Heart left ventricle (tissue), 16 donors: ENCODE measurements around the gene ALPG. TPM values are rescaled to one million over a fixed set of nuclear protein-coding genes. Genes with fewer than 3 reads are reported as not detected.
"Not testable (repeated sequence)": the region's sequence is repeated elsewhere in the genome, so short reads cannot be mapped to it uniquely, and the experiment has no call there.

ENCODE experiments used
- ATAC-seq, 4 donors: fragments of 200-7000 bp; cut with Tn5 transposase; one replicate each; pipeline ENCODE4 v1.9.1; 2020 to 2022; ENCODE audit warnings: moderate library complexity in 4 of 4, mild to moderate bottlenecking in 3 of 4, moderate number of reproducible peaks in 1 of 4
- DNase-seq, 5 donors: peaks; one replicate each; pipeline ENCODE4 v3.0.0-alpha.2; 2020
- H3K27ac ChIP-seq, 12 donors: fragments of 200-600 bp; sonication (generic) in 4 of 12; one replicate each; pipeline versions ENCODE4 v1.5.0 to v1.8.0; 2016 to 2022; ENCODE audit warnings: mild to moderate bottlenecking in 2 of 12
- H3K27me3 ChIP-seq, 9 donors: fragments of 200-600 bp; sonication (generic) in 2 of 9; one replicate each; pipeline versions ENCODE4 v1.5.1 to v1.8.0; 2016 to 2022; ENCODE audit warnings: mild to moderate bottlenecking in 3 of 9
- H3K36me3 ChIP-seq, 9 donors: fragments of 200-600 bp; sonication (generic) in 2 of 9; one replicate each; pipeline versions ENCODE4 v1.5.0 to v1.8.0; 2018 to 2022; ENCODE audit warnings: mild to moderate bottlenecking in 2 of 9
- H3K4me1 ChIP-seq, 12 donors: fragments of 200-600 bp; sonication (generic) in 4 of 12; one replicate each; pipeline versions ENCODE4 v1.5.0 to v1.8.0; 2016 to 2022; ENCODE audit warnings: mild to moderate bottlenecking in 3 of 12
- H3K4me3 ChIP-seq, 12 donors: fragments of 200-600 bp; sonication (generic) in 4 of 12; one replicate each; pipeline versions ENCODE4 v1.5.0 to v1.8.0; 2017 to 2022; ENCODE audit warnings: mild to moderate bottlenecking in 9 of 12, moderate library complexity in 4 of 12
- H3K9me3 ChIP-seq, 12 donors: fragments of 200-600 bp; sonication (generic) in 4 of 12; one replicate each; pipeline versions ENCODE4 v1.5.0 to v1.8.0; 2016 to 2022; ENCODE audit warnings: mild to moderate bottlenecking in 1 of 12
- POLR2A ChIP-seq, 2 donors: fragments of 450-650 bp; IDR thresholded peaks; one replicate each; pipeline ENCODE4 v1.6.1; 2017; ENCODE audit warnings: antibody characterized with exemption in 2 of 2, mild to moderate bottlenecking in 2 of 2, moderate library complexity in 2 of 2
- WGBS, 4 donors: extraction: QIAGEN DNeasy Blood & Tissue Kit in 2 of 4; methylation state at CpG; one replicate each; pipeline versions ENCODE4 v1.1.5 to v1.1.7; 2013 to 2018; 5-methylcytosine and 5-hydroxymethylcytosine counted together
- intact Hi-C, 10 donors: fragments of 100-400 bp; cut with DNase I; formaldehyde crosslinking; loops; one replicate each; pipeline versions ENCODE4 v1.11.1 to v1.14.2; 2022
- polyA plus RNA-seq, 2 donors: library from polyadenylated mRNA; stranded (reverse); fragments of 200-250 nt; gene quantifications; one replicate each; pipeline ENCODE4 v1.2.3, GENCODE V29; 2013
- total RNA-seq, 9 donors: library from RNA; depleted of rRNA in 2 of 9; stranded (reverse); fragments of >200 nt in 2 of 9; fragmentation: NEBNext Ultra II Directional in 3 of 9; extraction: Animal tissue kit (Norgen Biotek cat#: 25700) in 3 of 9; gene quantifications; one replicate each; pipeline versions ENCODE4 v1.1.0 to v1.2.4, GENCODE V29; 2016 to 2023
- TF ChIP-seq, protein P1 (sequence below), 12 donors: fragments of 200-600 bp; sonication (generic) in 4 of 12; IDR thresholded peaks; one replicate each; pipeline versions ENCODE4 v1.5.0 to v1.8.0; 2018 to 2022; ENCODE audit warnings: antibody characterized with exemption in 12 of 12, mild to moderate bottlenecking in 5 of 12
- donor health status: ischemic (EF 13 %, LVEDD 7.1; RV severe dilation, severe dysfunction).
- donor health status: healthy with polysubstance abuse.
- donor health status: DM: no; HTN: yes; CAD: no.
- donor health status: DM: no; HTN: no; CAD: no.
- donor health status: ischemic (EF 25% LVEDD 6.9; RV normal size, moderate dysfunction).
- donor health status: ischemic (EF 25% LVEDD 5.7; RV mildly dilated, moderate dysfunction).
- donor health status: healthy.
- donor health status: DM: yes; HTN: yes; CAD: no.
- donor health status: ischemic (EF 35%, LVEDD 5.7; RV mildly dilated, moderate dysfunction).
- donor health status: nonischemic (EF 11% LVEDD 7.7; RV severe dilation, severe dysfunction).
- donor health status: DM: yes; HTN: yes; CAD: no.
- donor health status: PGD.
- donor health status: ischemic (EF 29% LVEDD 5.4; RV normal size, mild dysfunction).
- donor health status: nonischemic (EF 23%, LVEDD 6.1; RV moderate dilation, normal function).

The ALPG gene
- total and polyA plus RNA-seq, 11 donors = not detected

GRCh38 chr2:232420463-232421188 lies 14.0 kb downstream of the ALPG start:
- Histone ChIP-seq H3K27me3 (peaks cover 33 to 89% (median 56%) of the 10 kb centered on the region in 9 donors), H3K4me3 (peak overlapping the region in 8 of 12 donors; percentile 7 to 37 (median 16))
- ATAC-seq = peak in 1 of 4 donors; percentile 29

DNA sequence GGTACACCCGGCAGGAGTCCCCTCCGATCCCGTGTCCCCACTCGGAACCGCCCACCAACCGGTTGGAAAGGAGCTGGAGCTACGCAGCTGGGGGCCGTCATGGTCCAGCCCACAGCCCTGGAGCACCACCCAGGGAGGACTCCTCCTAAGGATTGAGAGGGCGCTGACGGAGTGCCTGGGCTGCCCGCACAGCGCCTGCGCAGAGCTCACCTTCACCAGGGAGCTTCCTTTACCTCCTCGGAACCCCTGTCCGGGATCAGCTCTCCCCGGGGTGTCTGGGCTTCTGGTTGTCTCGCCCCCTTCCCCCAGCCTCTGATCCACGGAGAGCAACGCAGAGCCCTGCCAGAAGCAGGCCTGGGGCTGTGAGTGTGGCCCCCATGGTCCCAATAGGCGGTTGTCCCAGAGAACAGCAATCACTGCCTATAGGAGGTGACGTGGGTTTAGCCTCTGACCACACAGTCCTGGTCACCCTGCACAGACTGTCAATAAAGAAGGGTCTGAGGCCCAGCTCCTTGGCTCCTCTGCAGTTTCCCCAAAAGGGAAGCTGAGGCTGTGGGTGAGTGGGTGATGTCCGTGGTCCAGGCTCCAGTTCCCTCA lies 14.6 kb downstream of the ALPG start:
- TF ChIP-seq, protein P1, sequence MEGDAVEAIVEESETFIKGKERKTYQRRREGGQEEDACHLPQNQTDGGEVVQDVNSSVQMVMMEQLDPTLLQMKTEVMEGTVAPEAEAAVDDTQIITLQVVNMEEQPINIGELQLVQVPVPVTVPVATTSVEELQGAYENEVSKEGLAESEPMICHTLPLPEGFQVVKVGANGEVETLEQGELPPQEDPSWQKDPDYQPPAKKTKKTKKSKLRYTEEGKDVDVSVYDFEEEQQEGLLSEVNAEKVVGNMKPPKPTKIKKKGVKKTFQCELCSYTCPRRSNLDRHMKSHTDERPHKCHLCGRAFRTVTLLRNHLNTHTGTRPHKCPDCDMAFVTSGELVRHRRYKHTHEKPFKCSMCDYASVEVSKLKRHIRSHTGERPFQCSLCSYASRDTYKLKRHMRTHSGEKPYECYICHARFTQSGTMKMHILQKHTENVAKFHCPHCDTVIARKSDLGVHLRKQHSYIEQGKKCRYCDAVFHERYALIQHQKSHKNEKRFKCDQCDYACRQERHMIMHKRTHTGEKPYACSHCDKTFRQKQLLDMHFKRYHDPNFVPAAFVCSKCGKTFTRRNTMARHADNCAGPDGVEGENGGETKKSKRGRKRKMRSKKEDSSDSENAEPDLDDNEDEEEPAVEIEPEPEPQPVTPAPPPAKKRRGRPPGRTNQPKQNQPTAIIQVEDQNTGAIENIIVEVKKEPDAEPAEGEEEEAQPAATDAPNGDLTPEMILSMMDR (IDR thresholded peaks at IDR 0.05) = no peak
- TF ChIP-seq POLR2A (IDR thresholded peaks at IDR 0.05) = no peak
- no peak for DNase-seq
- WGBS, 4 donors = 18 to 47% (median 19%) methylated on average over 6 to 22 of the region's 22 CpGs
- peaks cover 33 to 83% (median 50%) of the 10 kb centered on the region in 9 donors for H3K27me3 ChIP-seq
- H3K27ac ChIP-seq = no peak overlapping the region
- no peak for ATAC-seq
- peaks cover 0 to 11% (median 0%) of the 10 kb centered on the region in 12 donors for H3K9me3 ChIP-seq
- peaks cover 0 to 27% (median 8%) of the 10 kb centered on the region in 12 donors for H3K4me1 ChIP-seq
- no peaks in the 10 kb centered on the region for H3K36me3 ChIP-seq
- intact Hi-C loops = no loop called here
- peak overlapping the region in 3 of 12 donors; percentile 8 to 37 (median 17) for H3K4me3 ChIP-seq

More at GRCh38 chr2:232420463-232421188, 14.0 kb downstream of the ALPG start:
- peaks cover 0 to 11% (median 0%) of the 10 kb centered on the region in 12 donors for H3K9me3 ChIP-seq
- peaks cover 0 to 27% (median 8%) of the 10 kb centered on the region in 12 donors for H3K4me1 ChIP-seq
- no peak overlapping the region for H3K27ac ChIP-seq
- DNase-seq = no peak
- TF ChIP-seq, protein P1 (IDR thresholded peaks at IDR 0.05) = no peak
- TF ChIP-seq POLR2A (IDR thresholded peaks at IDR 0.05) = no peak
- H3K36me3 ChIP-seq = no peaks in the 10 kb centered on the region
- 1 to 2% (median 1%) methylated on average over 24 to 79 of the region's 79 CpGs for WGBS, 4 donors
- intact Hi-C loops = no loop called here

GRCh38 chr2:232422051-232422450 lies 15.4 kb downstream of the ALPG start:
- no peak overlapping the region for H3K27ac ChIP-seq
- H3K36me3 ChIP-seq = no peaks in the 10 kb centered on the region
- ATAC-seq (no peak), DNase-seq (no peak)
- TF ChIP-seq, protein P1 (IDR thresholded peaks at IDR 0.05) = no peak
- no peak for TF ChIP-seq POLR2A (IDR thresholded peaks at IDR 0.05)
- intact Hi-C loops = no loop called here
- H3K9me3 ChIP-seq = peaks cover 0 to 11% (median 0%) of the 10 kb centered on the region in 12 donors
- H3K4me3 ChIP-seq = no peak overlapping the region
- H3K4me1 ChIP-seq = peaks cover 0 to 27% (median 8%) of the 10 kb centered on the region in 12 donors
- peaks cover 33 to 79% (median 49%) of the 10 kb centered on the region in 9 donors for H3K27me3 ChIP-seq
- WGBS, 4 donors = 78 to 92% (median 90%) methylated on average over 10 of the region's 10 CpGs

- H3K4me1 ChIP-seq = peaks cover 0 to 27% (median 8%) of the 10 kb centered on the region in 12 donors
- peaks cover 0 to 11% (median 0%) of the 10 kb centered on the region in 12 donors for H3K9me3 ChIP-seq
- H3K27me3 ChIP-seq = peaks cover 33 to 71% (median 44%) of the 10 kb centered on the region in 9 donors
- H3K27ac ChIP-seq, ATAC-seq, intact Hi-C loops, H3K4me3 ChIP-seq, H3K36me3 ChIP-seq, DNase-seq: not testable (repeated sequence)
- WGBS, 4 donors = 30 to 45% (median 32%) methylated on average over 3 of the region's 3 CpGs
These were observed 16.4 kb downstream of the ALPG start for GRCh38 chr2:232422996-232423395.

- intact Hi-C loops = not testable (repeated sequence)
These were observed 16.8 kb downstream of the ALPG start for GRCh38 chr2:232423407-232423806.

More at GRCh38 chr2:232423407-232423806, 16.8 kb downstream of the ALPG start:
- not testable (repeated sequence) for H3K36me3 ChIP-seq, H3K4me3 ChIP-seq, H3K27ac ChIP-seq, DNase-seq, ATAC-seq
- 18 to 44% (median 27%) methylated on average over 7 of the region's 7 CpGs for WGBS, 4 donors
- Histone ChIP-seq H3K27me3 (peaks cover 30 to 71% (median 40%) of the 10 kb centered on the region in 9 donors), H3K4me1 (peaks cover 0 to 26% (median 8%) of the 10 kb centered on the region in 12 donors), H3K9me3 (peaks cover 0 to 11% (median 0%) of the 10 kb centered on the region in 12 donors)
